RKO (cell line): ENCODE results near the gene TXNRD1.
"Not testable (repeated sequence)": the region's sequence is repeated elsewhere in the genome, so short reads cannot be mapped to it uniquely, and the experiment has no call there.

Experiments used
- DNase-seq: peaks from one replicate; pipeline ENCODE4 v3.0.0-alpha.2; 2016; ENCODE audit warnings: low spot score

TXNRD1 gene

GRCh38 chr12:104372061-104372720 is 156.6 kb downstream of the TXNRD1 start:
- no peak for DNase-seq

GRCh38 chr12:104372721-104373335 is 157.2 kb downstream of the TXNRD1 start:
- DNase-seq: no peak

- DNase-seq: no peak
These were observed 158.5 kb downstream of the TXNRD1 start for GRCh38 chr12:104374071-104374470.

GRCh38 chr12:104374806-104375205 is 159.2 kb downstream of the TXNRD1 start:
- no peak for DNase-seq

GRCh38 chr12:104375775-104376174 is 160.2 kb downstream of the TXNRD1 start:
- no peak for DNase-seq

- DNase-seq: no peak
These were observed 161.3 kb downstream of the TXNRD1 start for GRCh38 chr12:104376650-104377513.

- DNase-seq: no peak
These were observed 161.9 kb downstream of the TXNRD1 start for GRCh38 chr12:104377514-104377812.

GRCh38 chr12:104378427-104378826 is 162.8 kb downstream of the TXNRD1 start:
- no peak for DNase-seq

GRCh38 chr12:104381341-104381730 is 165.8 kb downstream of the TXNRD1 start:
- DNase-seq: no peak

- DNase-seq: peak; percentile 69
These were observed 166.3 kb downstream of the TXNRD1 start for GRCh38 chr12:104381731-104382480.

GRCh38 chr12:104384141-104384880 is 168.7 kb downstream of the TXNRD1 start:
- peak; percentile 20 for DNase-seq

- DNase-seq: no peak
These were observed 169.9 kb downstream of the TXNRD1 start for GRCh38 chr12:104385510-104385909.

- no peak for DNase-seq
These were observed 170.9 kb downstream of the TXNRD1 start for GRCh38 chr12:104386461-104386860.

- no peak for DNase-seq
These were observed 171.6 kb downstream of the TXNRD1 start for GRCh38 chr12:104387190-104387589.

GRCh38 chr12:104394086-104394485 is 178.5 kb downstream of the TXNRD1 start:
- DNase-seq: not testable (repeated sequence)
